ENCODE results near the gene FCRL3.

DNA sequence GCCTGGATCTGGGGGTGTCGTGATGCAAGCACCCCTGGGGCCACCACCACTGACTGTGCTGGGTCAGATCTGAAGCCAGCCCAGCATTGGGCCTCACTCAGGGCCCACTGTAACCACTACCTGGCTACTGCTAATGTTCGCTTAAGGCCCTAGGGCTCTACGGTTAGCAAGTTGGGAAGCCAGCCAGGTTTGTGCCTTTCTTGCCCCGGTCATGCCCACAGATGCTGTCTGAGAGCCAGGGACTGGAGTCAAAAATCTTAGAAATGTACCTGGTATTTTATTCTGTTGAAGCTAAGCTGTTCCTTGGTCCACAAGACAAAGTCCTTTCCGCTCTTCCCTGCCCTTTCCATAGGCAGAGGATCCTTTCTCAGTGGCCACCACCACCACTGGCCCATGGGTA lies 15.2 kb upstream of the FCRL3 start:
- TF ChIP-seq CTCF (IDR thresholded peaks at IDR 0.05; ENCODE audit: insufficient read depth, low read length, poor library complexity, severe bottlenecking) (no peak), EZH2phosphoT487 (conservative IDR thresholded peaks at IDR 0.05; ENCODE audit: low read length) (no peak)

All from SU-DHL-6 (cell line).